Tibial nerve (tissue), 4 donors: ENCODE data around the gene GNAZ.

Source experiments
- EP300 ChIP-seq, 2 donors: sonication (generic); formaldehyde crosslinking; IDR thresholded peaks; one replicate each; pipeline ENCODE4 v1.6.1; 2017; ENCODE audit warnings: antibody characterized with exemption in 2 of 2, mild to moderate bottlenecking in 1 of 2
- POLR2A ChIP-seq, 2 donors: fragments of 450-650 bp; IDR thresholded peaks; one replicate each; pipeline ENCODE4 v1.6.1; 2017; ENCODE audit warnings: antibody characterized with exemption in 2 of 2, mild to moderate bottlenecking in 2 of 2, moderate library complexity in 2 of 2
- TF ChIP-seq, protein P1 (sequence below), 5 experiments: fragments of 200-600 bp in 3 of 5; fragments of 450-650 bp in 2 of 5; sonication (generic) in 3 of 5; IDR thresholded peaks; one replicate each; pipeline ENCODE4 v1.5.1; 2016 to 2019; ENCODE audit warnings: antibody characterized with exemption in 5 of 5, mild to moderate bottlenecking in 3 of 5, moderate library complexity in 2 of 5

DNA sequence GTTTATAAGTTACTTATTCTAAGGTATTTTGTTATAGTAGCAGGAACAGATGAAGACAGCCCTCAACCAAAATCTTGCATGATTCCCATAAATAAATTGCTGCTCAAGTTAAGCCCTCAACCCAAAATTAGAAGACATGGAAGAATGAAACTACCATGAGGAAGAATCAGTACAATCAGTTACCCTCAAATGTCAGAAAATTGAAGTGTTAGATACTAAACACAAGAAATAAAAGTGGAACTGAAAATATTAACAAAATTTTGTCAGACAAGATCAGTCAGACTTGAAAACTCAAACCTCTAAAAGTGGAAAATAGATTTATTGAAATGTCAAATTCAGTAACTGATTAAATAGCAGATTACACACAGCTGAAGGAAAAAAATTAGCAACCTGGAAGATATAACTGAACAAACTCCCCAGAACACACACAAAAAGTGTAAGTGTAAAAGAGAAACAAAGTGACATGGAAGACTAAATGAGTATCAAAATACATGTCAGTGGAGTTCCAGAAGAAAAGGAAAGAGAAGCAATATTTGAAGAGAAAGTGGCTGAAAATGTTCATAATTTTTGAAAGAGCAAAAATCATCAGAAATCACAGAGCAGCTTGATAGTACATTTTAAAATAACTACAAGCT is 49.5 kb upstream of the GNAZ start:
- TF ChIP-seq POLR2A (IDR thresholded peaks at IDR 0.05): no peak
- TF ChIP-seq, protein P1, sequence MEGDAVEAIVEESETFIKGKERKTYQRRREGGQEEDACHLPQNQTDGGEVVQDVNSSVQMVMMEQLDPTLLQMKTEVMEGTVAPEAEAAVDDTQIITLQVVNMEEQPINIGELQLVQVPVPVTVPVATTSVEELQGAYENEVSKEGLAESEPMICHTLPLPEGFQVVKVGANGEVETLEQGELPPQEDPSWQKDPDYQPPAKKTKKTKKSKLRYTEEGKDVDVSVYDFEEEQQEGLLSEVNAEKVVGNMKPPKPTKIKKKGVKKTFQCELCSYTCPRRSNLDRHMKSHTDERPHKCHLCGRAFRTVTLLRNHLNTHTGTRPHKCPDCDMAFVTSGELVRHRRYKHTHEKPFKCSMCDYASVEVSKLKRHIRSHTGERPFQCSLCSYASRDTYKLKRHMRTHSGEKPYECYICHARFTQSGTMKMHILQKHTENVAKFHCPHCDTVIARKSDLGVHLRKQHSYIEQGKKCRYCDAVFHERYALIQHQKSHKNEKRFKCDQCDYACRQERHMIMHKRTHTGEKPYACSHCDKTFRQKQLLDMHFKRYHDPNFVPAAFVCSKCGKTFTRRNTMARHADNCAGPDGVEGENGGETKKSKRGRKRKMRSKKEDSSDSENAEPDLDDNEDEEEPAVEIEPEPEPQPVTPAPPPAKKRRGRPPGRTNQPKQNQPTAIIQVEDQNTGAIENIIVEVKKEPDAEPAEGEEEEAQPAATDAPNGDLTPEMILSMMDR (IDR thresholded peaks at IDR 0.05): no peak
- no peak for TF ChIP-seq EP300 (IDR thresholded peaks at IDR 0.05)
